Transverse colon (tissue), 3 donors: ENCODE results near the gene ZNRF3.

Experiments used
- CTCF ChIP-seq, 5 experiments: fragments of 200-600 bp in 3 of 5; fragments of 450-650 bp in 2 of 5; sonication (generic) in 3 of 5; IDR thresholded peaks; 1 replicate in 2 of 5; 2 replicates in 3 of 5; pipeline ENCODE4 v1.5.1; 2016 to 2017; ENCODE audit warnings: antibody characterized with exemption in 5 of 5, inconsistent platforms in 3 of 5, mild to moderate bottlenecking in 2 of 5, moderate library complexity in 1 of 5
- EP300 ChIP-seq: sonication (generic); formaldehyde crosslinking; IDR thresholded peaks from one replicate; pipeline ENCODE4 v1.6.1; 2017; ENCODE audit warnings: antibody characterized with exemption, low read depth

DNA sequence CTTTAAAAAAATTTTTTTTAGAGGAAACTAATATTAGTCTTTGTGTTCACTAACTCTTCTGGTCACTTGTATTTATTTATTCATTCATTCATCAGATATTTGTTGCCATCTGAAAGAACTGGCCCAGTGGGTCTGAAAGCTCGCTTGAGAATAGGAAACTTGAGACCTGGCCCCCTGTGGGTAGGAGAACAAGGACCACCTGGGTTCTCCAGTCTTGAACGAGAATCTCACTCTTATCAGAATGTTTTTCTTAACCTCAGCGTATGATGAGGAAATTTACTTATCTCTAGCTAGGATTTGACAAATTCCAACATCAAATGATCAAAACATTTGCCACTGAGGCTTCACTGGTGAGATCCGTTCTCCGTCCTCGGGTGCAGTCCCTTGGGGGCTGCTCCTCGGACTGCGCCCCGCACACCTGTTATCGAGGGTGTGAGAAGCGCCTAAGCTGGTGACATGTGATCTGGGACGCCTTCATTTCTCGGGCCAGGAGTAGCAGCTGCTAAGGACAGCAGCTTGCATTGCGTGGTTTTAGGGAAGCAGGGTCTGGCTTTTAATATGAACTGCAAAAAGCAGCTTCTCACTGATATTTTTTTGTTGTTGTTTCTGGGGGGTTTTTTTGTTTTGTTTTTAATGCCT lies 171.9 kb downstream of the ZNRF3 start:
- TF ChIP-seq CTCF (IDR thresholded peaks at IDR 0.05) (no peak), EP300 (no peak)
